K562 (cell line): ENCODE measurements around the gene CDIPT. TPM values are rescaled to one million over a fixed set of nuclear protein-coding genes. Genes with fewer than 3 reads are reported as not detected.
A peak's percentile ranks its signal among the peaks of the same experiment; 100 is the strongest.

Experiments used
- BDP1 ChIP-seq: IDR thresholded peaks from 3 replicates; pipeline ENCODE4 v1.6.1; 2011; ENCODE audit not compliant: insufficient read length, insufficient read depth
- DDX20 ChIP-seq: fragments of 450-650 bp; IDR thresholded peaks from 2 replicates; pipeline ENCODE4 v1.6.1; 2016; ENCODE audit warnings: missing genetic modification characterization, low read depth, mild to moderate bottlenecking, missing compliant biosample characterization, moderate library complexity
- E2F6 ChIP-seq, 2 experiments: IDR thresholded peaks; 2 replicates each; pipeline ENCODE4 v1.6.1; 2011; ENCODE audit warnings: borderline replicate concordance in 1 of 2, control low read depth in 1 of 2, low read depth in 1 of 2, low read length in 1 of 2, mild to moderate bottlenecking in 1 of 2, mixed read lengths in 1 of 2, moderate library complexity in 1 of 2; ENCODE audit not compliant: insufficient read depth in 1 of 2, insufficient read length in 1 of 2, poor library complexity in 1 of 2, severe bottlenecking in 1 of 2; ENCODE audit errors: extremely low read depth in 1 of 2
- ETS2 ChIP-seq: IDR thresholded peaks from 2 replicates; pipeline ENCODE4 v1.6.1; 2016; ENCODE audit warnings: borderline replicate concordance, missing genetic modification characterization, mild to moderate bottlenecking, moderate library complexity, missing compliant biosample characterization; ENCODE audit not compliant: poor library complexity, severe bottlenecking
- GTF2A2 ChIP-seq: IDR thresholded peaks from 2 replicates; pipeline ENCODE4 v1.6.1; 2016; ENCODE audit warnings: mild to moderate bottlenecking, missing genetic modification characterization, missing compliant biosample characterization
- IFI16 ChIP-seq: fragments of 250-450 bp; sonication (Bioruptor Pico); IDR thresholded peaks from 2 replicates; pipeline ENCODE4 v2.1.2; 2022; ENCODE audit warnings: mild to moderate bottlenecking, inconsistent platforms
- MCM2 ChIP-seq: fragments of 450-650 bp; IDR thresholded peaks from 2 replicates; pipeline ENCODE4 v1.6.1; 2017; ENCODE audit warnings: low read depth, mild to moderate bottlenecking
- MECOM ChIP-seq: fragments of 250-450 bp; sonication (Bioruptor Pico); IDR thresholded peaks from 2 replicates; pipeline ENCODE4 v1.8.0; 2022; ENCODE audit warnings: inconsistent platforms
- MTF1 ChIP-seq: fragments of 250-450 bp; sonication (Bioruptor Pico); IDR thresholded peaks from 2 replicates; pipeline ENCODE4 v1.9.0; 2021; ENCODE audit warnings: moderate library complexity, mild to moderate bottlenecking, inconsistent platforms, borderline replicate concordance
- NR2F6 ChIP-seq: fragments of 450-650 bp; formaldehyde crosslinking; IDR thresholded peaks from 2 replicates; pipeline ENCODE4 v1.4.0; 2020; ENCODE audit warnings: mild to moderate bottlenecking
- POU5F1 ChIP-seq: fragments of 150-350 bp; IDR thresholded peaks from 2 replicates; pipeline ENCODE4 v1.6.1; 2014; ENCODE audit warnings: borderline replicate concordance, low read length, low read depth, mild to moderate bottlenecking; ENCODE audit not compliant: partially characterized antibody
- RBM22 ChIP-seq: fragments of 200-400 bp; formaldehyde crosslinking; IDR thresholded peaks from 2 replicates; pipeline ENCODE4 v1.6.1; 2018; ENCODE audit warnings: low read length, low read depth; ENCODE audit not compliant: poor library complexity, severe bottlenecking
- RUNX1 ChIP-seq: sonication (generic); IDR thresholded peaks from 2 replicates; pipeline ENCODE4 v1.6.1; 2016; ENCODE audit warnings: antibody characterized with exemption, low read depth
- SIN3A ChIP-seq, 2 experiments: fragments of 150-350 bp in 1 of 2; IDR thresholded peaks; 2 replicates each; pipeline ENCODE4 v1.6.1; 2011 to 2016; ENCODE audit warnings: borderline replicate concordance in 2 of 2, low read depth in 2 of 2, low read length in 2 of 2, mild to moderate bottlenecking in 2 of 2, moderate library complexity in 2 of 2; ENCODE audit not compliant: control insufficient read depth in 1 of 2
- SMAD4 ChIP-seq: fragments of 250-450 bp; sonication (Bioruptor Pico); conservative IDR thresholded peaks from 2 replicates; pipeline ENCODE4 v1.8.0; 2021; ENCODE audit warnings: inconsistent platforms, mild to moderate bottlenecking, moderate library complexity
- TBP ChIP-seq: optimal IDR thresholded peaks from 2 replicates; pipeline ENCODE3; 2011; ENCODE audit warnings: low read depth, low read length, improper control_type of control experiment
- ZNF253 ChIP-seq: fragments of 250-450 bp; sonication (Bioruptor Pico); conservative IDR thresholded peaks from 2 replicates; pipeline ENCODE4 v1.6.1; 2021; ENCODE audit warnings: mild to moderate bottlenecking
- ZNF274 ChIP-seq: IDR thresholded peaks from 2 replicates; pipeline ENCODE4 v1.6.1; 2011; ENCODE audit warnings: low read depth, mild to moderate bottlenecking, low read length, moderate library complexity, borderline replicate concordance
- ZNF830 ChIP-seq: fragments of 250-450 bp; sonication (Bioruptor Pico); IDR thresholded peaks from 2 replicates; pipeline ENCODE4 v1.5.0; 2021; ENCODE audit warnings: mild to moderate bottlenecking
- ZSCAN29 ChIP-seq: fragments of 450-650 bp; IDR thresholded peaks from 2 replicates; pipeline ENCODE4 v1.6.1; 2017
- polyA plus RNA-seq, 8 experiments: library from polyadenylated mRNA; depleted of rRNA in 4 of 8; stranded (reverse) in 5 of 8; unstranded in 3 of 8; fragments of >200 nt; fragmentation: Nextera tagmentation in 2 of 8; fragmentation: Illumina TruSeq in 1 of 8; extraction: Ambion mirVana in 2 of 8; extraction: Trizol in 1 of 8; gene quantifications; 2 replicates each; pipeline versions ENCODE4 v1.2.1 to v1.2.3, GENCODE V29; 2011 to 2014; ENCODE audit warnings: inconsistent platforms in 1 of 8, missing spikeins in 1 of 8
- total RNA-seq, 7 experiments: library from RNA; depleted of rRNA in 6 of 7; stranded (reverse); fragments of >200 nt in 6 of 7; fragmentation: Illumina TruSeq in 2 of 7; extraction: Trizol in 2 of 7; gene quantifications; 2 replicates each; pipeline versions ENCODE4 v1.2.1 to v1.2.3, GENCODE V29; 2011 to 2021; ENCODE audit warnings: low replicate concordance in 1 of 7
- TF ChIP-seq, protein P1 (sequence below): sonication (generic); formaldehyde crosslinking; IDR thresholded peaks from 2 replicates; pipeline ENCODE4 v1.8.0; 2022; ENCODE audit warnings: mild to moderate bottlenecking, missing genetic modification reagents
- TF ChIP-seq, protein P2 (sequence below): fragments of 450-650 bp; conservative IDR thresholded peaks from 2 replicates; pipeline ENCODE4 v1.6.1; 2016; ENCODE audit warnings: missing genetic modification characterization, low read depth, mild to moderate bottlenecking, missing compliant biosample characterization, moderate library complexity

Gene CDIPT
- total and polyA plus RNA-seq, 9 of the 15 experiments (the other 6 are each of a cell fraction or from before 2014, with no cell fraction given) = 1.3 to 37.0 (median 23.0) TPM

- peak; percentile 43 for TF ChIP-seq RBM22
- TF ChIP-seq GTF2A2 = no peak
- TF ChIP-seq ZNF253 (CRISPR knock-in tag) = no peak
- peak; percentile 38; the same call in 1 of the 2 replicates for TF ChIP-seq RUNX1
- no peak for TF ChIP-seq MCM2
- TF ChIP-seq ETS2 (tag) = no peak
- TF ChIP-seq E2F6 (IDR thresholded peaks at IDR 0.05; ENCODE audit: borderline replicate concordance in 1 of 2, extremely low read depth in 1 of 2, insufficient read depth in 1 of 2, insufficient read length in 1 of 2, low read depth in 1 of 2, low read length in 1 of 2, poor library complexity in 1 of 2, severe bottlenecking in 1 of 2) = peak; percentile 85 to 87
- TF ChIP-seq SIN3A (IDR thresholded peaks at IDR 0.05; ENCODE audit: borderline replicate concordance in 2 of 2, control insufficient read depth in 1 of 2, low read depth in 2 of 2, low read length in 2 of 2) = peak; percentile 49 to 81; a peak in 2 of 4 replicates
- no peak for TF ChIP-seq ZNF830 (CRISPR knock-in tag)
- TF ChIP-seq, protein P1, sequence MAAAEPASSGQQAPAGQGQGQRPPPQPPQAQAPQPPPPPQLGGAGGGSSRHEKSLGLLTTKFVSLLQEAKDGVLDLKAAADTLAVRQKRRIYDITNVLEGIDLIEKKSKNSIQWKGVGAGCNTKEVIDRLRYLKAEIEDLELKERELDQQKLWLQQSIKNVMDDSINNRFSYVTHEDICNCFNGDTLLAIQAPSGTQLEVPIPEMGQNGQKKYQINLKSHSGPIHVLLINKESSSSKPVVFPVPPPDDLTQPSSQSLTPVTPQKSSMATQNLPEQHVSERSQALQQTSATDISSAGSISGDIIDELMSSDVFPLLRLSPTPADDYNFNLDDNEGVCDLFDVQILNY (CRISPR knock-in tag) = 0 out of 2 replicates have a peak, but pooled peaks have one; percentile 19
- TF ChIP-seq, protein P2, sequence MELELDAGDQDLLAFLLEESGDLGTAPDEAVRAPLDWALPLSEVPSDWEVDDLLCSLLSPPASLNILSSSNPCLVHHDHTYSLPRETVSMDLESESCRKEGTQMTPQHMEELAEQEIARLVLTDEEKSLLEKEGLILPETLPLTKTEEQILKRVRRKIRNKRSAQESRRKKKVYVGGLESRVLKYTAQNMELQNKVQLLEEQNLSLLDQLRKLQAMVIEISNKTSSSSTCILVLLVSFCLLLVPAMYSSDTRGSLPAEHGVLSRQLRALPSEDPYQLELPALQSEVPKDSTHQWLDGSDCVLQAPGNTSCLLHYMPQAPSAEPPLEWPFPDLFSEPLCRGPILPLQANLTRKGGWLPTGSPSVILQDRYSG (tag) = no peak; the same call in 1 of the 2 replicates
- peak; percentile 46; the same call in 1 of the 2 replicates for TF ChIP-seq SMAD4 (CRISPR knock-in tag)
- TF ChIP-seq ZNF274 = no peak
- peak; percentile 89 for TF ChIP-seq POU5F1
- TF ChIP-seq DDX20 (tag) = no peak
- no peak for TF ChIP-seq ZSCAN29
- TF ChIP-seq NR2F6 (CRISPR knock-in tag) = peak; percentile 40; the same call in 1 of the 2 replicates
- TF ChIP-seq MTF1 = no peak
- TF ChIP-seq TBP = peak; percentile 85
- TF ChIP-seq MECOM = no peak
- TF ChIP-seq IFI16 = no peak
- no peak for TF ChIP-seq BDP1
These were observed 47.0 kb downstream of the CDIPT start, which contains the start of gene PAGR1 (continued) for GRCh38 chr16:29815793-29816693.
